Chondrocyte (in vitro differentiated cells): ENCODE measurements around the gene GABRG3. TPM values are rescaled to one million over a fixed set of nuclear protein-coding genes. Genes with fewer than 3 reads are reported as not detected.
A peak's percentile ranks its signal among the peaks of the same experiment; 100 is the strongest.

Source experiments
- DNase-seq: peaks from one replicate; pipeline ENCODE4 v3.0.0; 2021; ENCODE audit warnings: mixed read lengths, low spot score
- H3K27ac Mint-ChIP-seq: one replicate; pipeline ENCODE4 v1.8.0; 2021; ENCODE audit warnings: mild to moderate bottlenecking, moderate library complexity, mixed read lengths; ENCODE audit not compliant: unreplicated experiment
- H3K27me3 Mint-ChIP-seq: 2 replicates; pipeline ENCODE4 v1.8.0; 2021; ENCODE audit warnings: low read depth, mixed read lengths
- H3K36me3 Mint-ChIP-seq: 2 replicates; pipeline ENCODE4 v1.8.0; 2021; ENCODE audit warnings: low read depth, mixed read lengths
- H3K4me1 Mint-ChIP-seq: 2 replicates; pipeline ENCODE4 v1.8.0; 2021; ENCODE audit warnings: low read depth, mild to moderate bottlenecking, mixed read lengths
- H3K4me3 Mint-ChIP-seq: one replicate; pipeline ENCODE4 v1.8.0; 2021; ENCODE audit warnings: mild to moderate bottlenecking, moderate library complexity, mixed read lengths; ENCODE audit not compliant: unreplicated experiment
- H3K9me3 Mint-ChIP-seq: 2 replicates; pipeline ENCODE4 v1.8.0; 2021; ENCODE audit warnings: low read depth, mixed read lengths
- CTCF ChIP-seq: fragments of 200-600 bp; sonication (generic); IDR thresholded peaks from 2 replicates; pipeline ENCODE4 v1.5.0; 2021; ENCODE audit warnings: antibody characterized with exemption, mild to moderate bottlenecking, moderate library complexity
- total RNA-seq: library from RNA; stranded (reverse); gene quantifications from 3 replicates; pipeline ENCODE4 v1.2.1, GENCODE V29; 2021

The GABRG3 gene
- total RNA-seq, 1 donor from 2014 or later = not detected

GRCh38 chr15:27214032-27214431 is 243.1 kb downstream of the GABRG3 start:
- Mint-ChIP-seq H3K4me1 (no peaks in the 10 kb centered on the region), H3K27me3 (no peaks in the 10 kb centered on the region), H3K27ac (no peak overlapping the region), H3K36me3 (no peaks in the 10 kb centered on the region), H3K9me3 (peaks cover 8% of the 10 kb centered on the region), H3K4me3 (no peak overlapping the region)
- no peak for TF ChIP-seq CTCF
- no peak for DNase-seq

- Mint-ChIP-seq H3K4me1 (no peaks in the 10 kb centered on the region), H3K27me3 (no peaks in the 10 kb centered on the region), H3K36me3 (no peaks in the 10 kb centered on the region), H3K9me3 (peaks cover 8% of the 10 kb centered on the region), H3K27ac (no peak overlapping the region), H3K4me3 (no peak overlapping the region)
- no peak for TF ChIP-seq CTCF
- no peak for DNase-seq
These were observed 244.0 kb downstream of the GABRG3 start for GRCh38 chr15:27214961-27215360.

GRCh38 chr15:27218426-27218825 is 247.4 kb downstream of the GABRG3 start:
- Mint-ChIP-seq H3K27ac (no peak overlapping the region), H3K4me3 (no peak overlapping the region), H3K36me3 (no peaks in the 10 kb centered on the region), H3K4me1 (peaks cover 10% of the 10 kb centered on the region), H3K9me3 (no peaks in the 10 kb centered on the region), H3K27me3 (no peaks in the 10 kb centered on the region)
- DNase-seq = no peak
- no peak for TF ChIP-seq CTCF

- no peak for DNase-seq
- H3K9me3 Mint-ChIP-seq = no peaks in the 10 kb centered on the region
- H3K27me3 Mint-ChIP-seq = no peaks in the 10 kb centered on the region
- H3K4me3 Mint-ChIP-seq = no peak overlapping the region
- no peaks in the 10 kb centered on the region for H3K36me3 Mint-ChIP-seq
- no peak overlapping the region for H3K27ac Mint-ChIP-seq
- TF ChIP-seq CTCF = no peak
- peaks cover 14% of the 10 kb centered on the region for H3K4me1 Mint-ChIP-seq
These were observed 248.7 kb downstream of the GABRG3 start for GRCh38 chr15:27219636-27220035.

GRCh38 chr15:27220199-27220598 is 249.2 kb downstream of the GABRG3 start:
- Mint-ChIP-seq H3K4me3 (no peak overlapping the region), H3K36me3 (no peaks in the 10 kb centered on the region), H3K27me3 (no peaks in the 10 kb centered on the region), H3K27ac (peak overlapping the region; percentile 13), H3K9me3 (no peaks in the 10 kb centered on the region), H3K4me1 (peaks cover 14% of the 10 kb centered on the region)
- no peak for TF ChIP-seq CTCF
- no peak for DNase-seq
